PC-3 (cell line): Measurements from ENCODE around the gene MAN2A2. TPM values are rescaled to one million over a fixed set of nuclear protein-coding genes. Genes with fewer than 3 reads are reported as not detected.
"Not testable (repeated sequence)": the region's sequence is repeated elsewhere in the genome, so short reads cannot be mapped to it uniquely, and the experiment has no call there.

Experiments used
- ATAC-seq: fragments of 200-7000 bp; cut with Tn5 transposase; 2 replicates; pipeline ENCODE4 v1.9.1; 2020; ENCODE audit warnings: mild to moderate bottlenecking, moderate library complexity
- BruUV-seq: library from RNA; stranded (reverse); fragments of 400-500 nt; replicated peaks from 2 replicates; lab custom pipeline; 2021; lab: Mats Ljungman, UMichigan
- CTCF ChIA-PET: fragments of 300-600 bp; sonication (Branson Sonifier 250); formaldehyde crosslinking; loops from one replicate; lab custom pipeline; 2022; ENCODE audit warnings: antibody characterized with exemption; lab: Charles Lee
- POLR2A ChIA-PET: fragments of 300-600 bp; sonication (Branson Sonifier 250); formaldehyde crosslinking; loops from one replicate; lab custom pipeline; 2022; ENCODE audit warnings: antibody characterized with exemption; ENCODE audit not compliant: unreplicated experiment; lab: Charles Lee
- DNase-seq: peaks from one replicate; pipeline ENCODE4 v3.0.0-alpha.2; 2015
- H2AFZ ChIP-seq: fragments of 300-600 bp; sonication (generic); 2 replicates; pipeline ENCODE4 v1.6.0; 2016; ENCODE audit warnings: antibody characterized with exemption, low read length
- H3F3A ChIP-seq: fragments of 300-600 bp; sonication (generic); one replicate; pipeline ENCODE4 v1.6.0; 2017; ENCODE audit warnings: antibody characterized with exemption, low read length, control low read depth, mild to moderate bottlenecking; ENCODE audit not compliant: unreplicated experiment
- H3K27ac ChIP-seq: fragments of 300-600 bp; sonication (generic); 2 replicates; pipeline ENCODE4 v1.5.1; 2016; ENCODE audit warnings: mild to moderate bottlenecking, low read length
- H3K27me3 ChIP-seq: fragments of 300-600 bp; sonication (generic); 2 replicates; pipeline ENCODE4 v1.6.1; 2016; ENCODE audit warnings: low read length, mixed read lengths
- H3K36me3 ChIP-seq: fragments of 300-600 bp; sonication (generic); 2 replicates; pipeline ENCODE4 v1.6.1; 2016; ENCODE audit warnings: low read depth, mixed run types, low read length, mixed read lengths
- H3K4me1 ChIP-seq: fragments of 300-600 bp; sonication (generic); 2 replicates; pipeline ENCODE4 v1.5.1; 2016; ENCODE audit warnings: low read length; ENCODE audit not compliant: insufficient read depth
- H3K4me2 ChIP-seq: fragments of 300-600 bp; sonication (generic); 2 replicates; pipeline ENCODE4 v1.6.0; 2016; ENCODE audit warnings: low read length
- H3K4me3 ChIP-seq: fragments of 300-600 bp; sonication (generic); 2 replicates; pipeline ENCODE4 v1.5.1; 2016; ENCODE audit warnings: mild to moderate bottlenecking, low read length, mixed read lengths
- H3K79me2 ChIP-seq: fragments of 300-600 bp; sonication (generic); 2 replicates; pipeline ENCODE4 v1.6.1; 2017; ENCODE audit warnings: low read length, mixed read lengths
- H3K9ac ChIP-seq: fragments of 300-600 bp; sonication (generic); 2 replicates; pipeline ENCODE4 v1.6.0; 2016; ENCODE audit warnings: mild to moderate bottlenecking, low read length
- H3K9me2 ChIP-seq: fragments of 300-600 bp; sonication (generic); replicated peaks from 2 replicates; pipeline ENCODE4 v1.6.1; 2016; ENCODE audit warnings: mixed run types, low read length, mixed read lengths
- H3K9me3 ChIP-seq: fragments of 300-600 bp; sonication (generic); 2 replicates; pipeline ENCODE4 v1.6.1; 2016; ENCODE audit warnings: low read length, mixed read lengths
- H4K20me1 ChIP-seq: fragments of 300-600 bp; sonication (generic); 2 replicates; pipeline ENCODE4 v1.6.1; 2016; ENCODE audit warnings: low read length, mixed read lengths
- EZH2 ChIP-seq: fragments of 300-600 bp; sonication (generic); IDR thresholded peaks from one replicate; pipeline ENCODE4 v1.6.1; 2017; ENCODE audit warnings: antibody characterized with exemption, mild to moderate bottlenecking, low read length; ENCODE audit not compliant: unreplicated experiment
- EZH2phosphoT487 ChIP-seq: fragments of 300-600 bp; sonication (generic); IDR thresholded peaks from 2 replicates; pipeline ENCODE4 v1.6.1; 2018; ENCODE audit warnings: mild to moderate bottlenecking, antibody characterized with exemption, low read length, borderline replicate concordance
- intact Hi-C: fragments of 100-400 bp; cut with micrococcal nuclease; formaldehyde crosslinking; loops from 2 replicates; pipeline ENCODE4 v1.9.0; 2023
- total RNA-seq: library from RNA; depleted of rRNA; stranded (reverse); fragments of >200 nt; gene quantifications from 2 replicates; pipeline ENCODE4 v1.2.3, GENCODE V29; 2014
- TF ChIP-seq, protein P1 (sequence below): fragments of 300-600 bp; sonication (generic); conservative IDR thresholded peaks from 2 replicates; pipeline ENCODE4 v1.5.1; 2017; ENCODE audit warnings: antibody characterized with exemption, low read depth, mild to moderate bottlenecking, low read length

Gene MAN2A2
- total RNA-seq, 1 experiment from 2014 or later: 19.8 TPM

GRCh38 chr15:90918034-90918788 is 15.1 kb downstream of the MAN2A2 start:
- H3K4me3 ChIP-seq: no peak overlapping the region
- POLR2A ChIA-PET: no interaction called here
- BruUV-seq: no TSS peak

GRCh38 chr15:90918835-90919234 is 15.7 kb downstream of the MAN2A2 start:
- H3K4me3 ChIP-seq: no peak overlapping the region
- intact Hi-C loops: no loop called here
- H3K36me3 ChIP-seq: no peaks in the 10 kb centered on the region
- DNase-seq: no peak
- H3K4me1 ChIP-seq: no peaks in the 10 kb centered on the region
- no peak overlapping the region for H2AFZ ChIP-seq
- no TSS peak for BruUV-seq
- no peak for ATAC-seq
- no peaks in the 10 kb centered on the region for H3K27me3 ChIP-seq
- no peaks in the 10 kb centered on the region for H3F3A ChIP-seq
- CTCF ChIA-PET: no interaction called here
- H4K20me1 ChIP-seq: no peaks in the 10 kb centered on the region
- H3K9ac ChIP-seq: no peak overlapping the region
- H3K4me2 ChIP-seq: no peak overlapping the region
- H3K79me2 ChIP-seq: no peaks in the 10 kb centered on the region
- H3K9me2 ChIP-seq: no peaks in the 10 kb centered on the region
- TF ChIP-seq, protein P1, sequence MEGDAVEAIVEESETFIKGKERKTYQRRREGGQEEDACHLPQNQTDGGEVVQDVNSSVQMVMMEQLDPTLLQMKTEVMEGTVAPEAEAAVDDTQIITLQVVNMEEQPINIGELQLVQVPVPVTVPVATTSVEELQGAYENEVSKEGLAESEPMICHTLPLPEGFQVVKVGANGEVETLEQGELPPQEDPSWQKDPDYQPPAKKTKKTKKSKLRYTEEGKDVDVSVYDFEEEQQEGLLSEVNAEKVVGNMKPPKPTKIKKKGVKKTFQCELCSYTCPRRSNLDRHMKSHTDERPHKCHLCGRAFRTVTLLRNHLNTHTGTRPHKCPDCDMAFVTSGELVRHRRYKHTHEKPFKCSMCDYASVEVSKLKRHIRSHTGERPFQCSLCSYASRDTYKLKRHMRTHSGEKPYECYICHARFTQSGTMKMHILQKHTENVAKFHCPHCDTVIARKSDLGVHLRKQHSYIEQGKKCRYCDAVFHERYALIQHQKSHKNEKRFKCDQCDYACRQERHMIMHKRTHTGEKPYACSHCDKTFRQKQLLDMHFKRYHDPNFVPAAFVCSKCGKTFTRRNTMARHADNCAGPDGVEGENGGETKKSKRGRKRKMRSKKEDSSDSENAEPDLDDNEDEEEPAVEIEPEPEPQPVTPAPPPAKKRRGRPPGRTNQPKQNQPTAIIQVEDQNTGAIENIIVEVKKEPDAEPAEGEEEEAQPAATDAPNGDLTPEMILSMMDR: no peak
- TF ChIP-seq EZH2phosphoT487 (no peak), EZH2 (no peak)
- no peaks in the 10 kb centered on the region for H3K9me3 ChIP-seq
- POLR2A ChIA-PET: no interaction called here
- H3K27ac ChIP-seq: no peak overlapping the region

More at GRCh38 chr15:90918034-90918788, 15.1 kb downstream of the MAN2A2 start:
- ATAC-seq (no peak), DNase-seq (no peak)
- no peaks in the 10 kb centered on the region for H3K9me2 ChIP-seq
- H3K9ac ChIP-seq: no peak overlapping the region
- no peaks in the 10 kb centered on the region for H3K36me3 ChIP-seq
- H3K27me3 ChIP-seq: no peaks in the 10 kb centered on the region
- no peaks in the 10 kb centered on the region for H3F3A ChIP-seq
- no peak overlapping the region for H3K4me2 ChIP-seq
- H3K79me2 ChIP-seq: no peaks in the 10 kb centered on the region
- no peak overlapping the region for H2AFZ ChIP-seq
- no peaks in the 10 kb centered on the region for H3K9me3 ChIP-seq
- intact Hi-C loops: no loop called here
- no peaks in the 10 kb centered on the region for H4K20me1 ChIP-seq
- H3K27ac ChIP-seq: no peak overlapping the region
- H3K4me1 ChIP-seq: no peaks in the 10 kb centered on the region
- CTCF ChIA-PET: no interaction called here
- TF ChIP-seq, protein P1: no peak
- TF ChIP-seq EZH2phosphoT487 (no peak), EZH2 (no peak)

DNA sequence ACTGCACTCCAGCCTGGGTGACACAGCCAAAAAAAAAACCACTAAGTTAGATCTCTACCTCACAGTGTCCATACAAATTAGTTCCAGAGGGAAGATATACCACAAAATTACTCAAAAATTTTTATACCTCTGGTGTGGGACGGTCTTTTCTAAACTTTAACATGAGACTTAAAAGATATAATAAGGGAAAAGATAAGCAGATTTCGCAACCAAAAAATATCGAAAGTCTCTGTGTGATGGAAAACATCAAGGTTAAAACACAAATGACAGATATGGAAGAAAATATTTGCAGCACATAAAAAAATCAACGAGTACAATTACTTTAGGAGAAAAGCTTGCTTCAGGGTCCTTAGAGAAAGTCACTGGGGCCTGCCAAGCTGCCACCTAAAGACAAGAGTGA is 18.8 kb downstream of the MAN2A2 start:
- no TSS peak for BruUV-seq
- H4K20me1 ChIP-seq: no peaks in the 10 kb centered on the region
- H3K79me2 ChIP-seq: no peaks in the 10 kb centered on the region
- H3K9ac ChIP-seq: no peak overlapping the region
- no peaks in the 10 kb centered on the region for H3F3A ChIP-seq
- intact Hi-C loops: no loop called here
- ChIA-PET POLR2A (no interaction called here), CTCF (no interaction called here)
- ATAC-seq: no peak
- H3K9me3 ChIP-seq: no peaks in the 10 kb centered on the region
- DNase-seq: no peak
- H3K9me2 ChIP-seq: no peaks in the 10 kb centered on the region
- H3K4me1 ChIP-seq: no peaks in the 10 kb centered on the region
- no peak overlapping the region for H3K27ac ChIP-seq
- H3K27me3 ChIP-seq: no peaks in the 10 kb centered on the region
- no peak overlapping the region for H2AFZ ChIP-seq
- H3K4me2 ChIP-seq: no peak overlapping the region
- TF ChIP-seq, protein P1: no peak
- TF ChIP-seq EZH2: no peak
- TF ChIP-seq EZH2phosphoT487: no peak
- no peak overlapping the region for H3K4me3 ChIP-seq
- H3K36me3 ChIP-seq: no peaks in the 10 kb centered on the region

DNA sequence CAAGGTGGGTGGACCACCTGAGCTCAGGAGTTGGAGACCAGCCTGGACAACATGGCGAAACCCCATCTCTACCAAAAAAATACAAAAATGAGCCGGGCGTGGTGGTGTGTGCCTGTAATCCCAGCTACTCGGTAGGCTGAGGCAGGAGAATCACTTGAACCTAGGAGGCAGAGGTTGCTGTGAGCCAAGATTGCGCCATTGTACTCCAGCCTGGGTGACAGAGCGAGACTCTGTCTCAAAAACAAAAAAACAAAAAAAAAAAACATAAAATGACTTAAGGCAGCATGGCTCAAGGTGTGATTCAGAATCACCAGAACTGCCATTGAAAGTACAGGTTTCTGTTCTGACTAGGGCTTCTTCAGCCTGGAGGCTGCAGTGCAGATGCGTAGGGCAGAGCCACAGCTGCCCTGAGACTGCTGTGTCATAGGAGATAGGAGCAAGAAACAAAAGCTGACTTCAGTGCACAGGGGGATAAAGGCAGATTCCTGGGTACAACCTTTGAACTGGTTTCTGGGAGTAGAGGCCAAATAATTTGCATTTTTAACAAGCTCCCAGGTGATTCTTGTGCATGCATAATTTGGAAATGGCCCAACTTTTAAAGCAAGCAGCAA is 19.7 kb downstream of the MAN2A2 start:
- POLR2A ChIA-PET, H3K27me3 ChIP-seq, CTCF ChIA-PET, H3K4me1 ChIP-seq, H4K20me1 ChIP-seq, H3K4me3 ChIP-seq, H3K9ac ChIP-seq, H3K27ac ChIP-seq, H3F3A ChIP-seq, H3K4me2 ChIP-seq, intact Hi-C loops, H3K9me2 ChIP-seq, ATAC-seq, DNase-seq, H3K79me2 ChIP-seq, H3K36me3 ChIP-seq, BruUV-seq, H3K9me3 ChIP-seq, H2AFZ ChIP-seq: not testable (repeated sequence)
